ENCODE data around the gene NR3C1. TPM values are rescaled to one million over a fixed set of nuclear protein-coding genes. Genes with fewer than 3 reads are reported as not detected.

The NR3C1 gene
- total RNA-seq, 4 donors from 2014 or later, result 56.7 to 79.1 (median 64.4) TPM

- in situ Hi-C loops (cut with MboI; ENCODE audit: low sequenced_read_pairs in 4 of 4), result no loop called here
- Histone ChIP-seq H3K9me3 (no peaks in the 10 kb centered on the region), H3K27me3 (no peaks in the 10 kb centered on the region), H3K27ac (no peak overlapping the region), H3K4me3 (no peak overlapping the region), H3K36me3 (no peaks in the 10 kb centered on the region), H3K4me1 (peaks cover 18 to 30% of the 10 kb centered on the region in 2 donors)
- ATAC-seq (no peak), DNase-seq (no peak)
- intact Hi-C loops (cut with DNase I; ENCODE audit: low total_unique reads), result no loop called here
- no peak for TF ChIP-seq POLR2A (IDR thresholded peaks at IDR 0.05)
- TF ChIP-seq CTCF (IDR thresholded peaks at IDR 0.05 in 4 of 5, conservative IDR thresholded peaks at IDR 0.05 in 1 of 5), result no peak
Measured at GRCh38 chr5:143231416-143231815, 172.1 kb downstream of the NR3C1 start.

DNA sequence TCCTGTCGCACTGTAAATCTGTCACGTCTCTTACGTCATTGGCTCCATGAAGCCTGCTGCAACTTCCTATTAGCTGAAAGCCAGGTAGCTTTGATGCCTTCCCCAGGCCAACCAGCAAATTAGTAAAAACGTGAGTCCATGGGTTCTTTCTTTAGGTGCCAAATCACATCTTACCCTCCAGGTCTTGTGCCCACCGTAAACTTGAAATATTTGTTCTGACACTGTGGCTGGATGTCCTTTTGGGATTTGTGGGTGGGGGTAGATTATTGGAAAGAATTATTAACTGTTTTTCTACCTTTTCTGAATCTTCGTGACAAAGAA, 172.8 kb downstream of the NR3C1 start:
- in situ Hi-C loops (cut with MboI; ENCODE audit: low sequenced_read_pairs in 4 of 4), result no loop called here
- Histone ChIP-seq H3K27ac (no peak overlapping the region), H3K4me1 (peaks cover 19 to 37% of the 10 kb centered on the region in 2 donors), H3K9me3 (no peaks in the 10 kb centered on the region), H3K27me3 (no peaks in the 10 kb centered on the region), H3K4me3 (no peak overlapping the region), H3K36me3 (no peaks in the 10 kb centered on the region)
- intact Hi-C loops (cut with DNase I; ENCODE audit: low total_unique reads), result no loop called here
- no peak for DNase-seq
- ATAC-seq, result no peak
- no peak for TF ChIP-seq POLR2A (IDR thresholded peaks at IDR 0.05)
- TF ChIP-seq CTCF (IDR thresholded peaks at IDR 0.05 in 4 of 5, conservative IDR thresholded peaks at IDR 0.05 in 1 of 5), result no peak

GRCh38 chr5:143229896-143230675, 173.4 kb downstream of the NR3C1 start:
- ATAC-seq (peak; percentile 34 to 51), DNase-seq (no peak)
- no peaks in the 10 kb centered on the region for H3K9me3 ChIP-seq
- intact Hi-C loops (cut with DNase I; ENCODE audit: low total_unique reads), result no loop called here
- H3K27me3 ChIP-seq, result no peaks in the 10 kb centered on the region
- H3K4me1 ChIP-seq, result peaks cover 19 to 38% of the 10 kb centered on the region in 2 donors
- TF ChIP-seq CTCF (IDR thresholded peaks at IDR 0.05 in 4 of 5, conservative IDR thresholded peaks at IDR 0.05 in 1 of 5) (no peak), POLR2A (IDR thresholded peaks at IDR 0.05) (no peak)
- in situ Hi-C loops (cut with MboI; ENCODE audit: low sequenced_read_pairs in 4 of 4), result no loop called here
- H3K27ac ChIP-seq, result peak overlapping the region in 3 of 4 donors; percentile 36 to 61 (median 50)
- no peak overlapping the region for H3K4me3 ChIP-seq
- no peaks in the 10 kb centered on the region for H3K36me3 ChIP-seq

DNA sequence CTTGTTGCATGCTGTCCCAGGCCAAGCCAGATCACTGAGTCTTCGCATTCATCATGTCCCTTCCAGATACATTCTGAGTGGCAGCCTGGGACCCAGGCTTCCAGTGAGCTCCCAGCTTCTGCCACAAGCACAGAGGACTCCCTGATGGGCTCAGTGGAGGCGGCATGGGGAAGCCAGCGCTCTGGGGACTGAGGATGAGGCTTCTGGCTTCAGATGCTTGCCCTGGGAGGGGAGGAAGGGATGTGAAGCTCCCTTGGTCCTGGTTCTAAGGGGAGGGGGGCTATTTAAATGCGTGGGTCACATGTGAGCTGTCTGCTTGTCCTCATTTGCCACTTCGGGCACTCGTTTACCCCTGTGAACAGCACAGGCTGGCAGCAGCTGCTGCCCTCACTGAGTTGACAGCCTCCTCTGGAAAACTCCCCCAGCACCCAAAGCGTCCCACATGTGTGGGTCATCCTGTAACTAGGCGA, 174.0 kb downstream of the NR3C1 start:
- DNase-seq, result no peak
- Histone ChIP-seq H3K36me3 (no peaks in the 10 kb centered on the region), H3K27me3 (no peaks in the 10 kb centered on the region), H3K9me3 (no peaks in the 10 kb centered on the region), H3K4me1 (peaks cover 19 to 38% of the 10 kb centered on the region in 2 donors), H3K27ac (peak overlapping the region in 3 of 4 donors; percentile 36 to 61 (median 50)), H3K4me3 (no peak overlapping the region)
- in situ Hi-C loops (cut with MboI; ENCODE audit: low sequenced_read_pairs in 4 of 4), result no loop called here
- ATAC-seq, result peak in 1 of 2 donors; percentile 10
- no peak for TF ChIP-seq CTCF (IDR thresholded peaks at IDR 0.05 in 4 of 5, conservative IDR thresholded peaks at IDR 0.05 in 1 of 5)
- TF ChIP-seq POLR2A (IDR thresholded peaks at IDR 0.05), result no peak
- intact Hi-C loops (cut with DNase I; ENCODE audit: low total_unique reads), result no loop called here

Data from gastrocnemius medialis (tissue), 4 donors.